GM19025 (cell line): ENCODE data around the gene STXBP2.

Experiments used
- ATAC-seq: cut with Tn5 transposase; IDR thresholded peaks from one replicate; pipeline ENCODE4 v1.9.1; 2021; ENCODE audit warnings: mild to moderate bottlenecking, low read depth, moderate library complexity; ENCODE audit not compliant: unreplicated experiment

The STXBP2 gene

DNA sequence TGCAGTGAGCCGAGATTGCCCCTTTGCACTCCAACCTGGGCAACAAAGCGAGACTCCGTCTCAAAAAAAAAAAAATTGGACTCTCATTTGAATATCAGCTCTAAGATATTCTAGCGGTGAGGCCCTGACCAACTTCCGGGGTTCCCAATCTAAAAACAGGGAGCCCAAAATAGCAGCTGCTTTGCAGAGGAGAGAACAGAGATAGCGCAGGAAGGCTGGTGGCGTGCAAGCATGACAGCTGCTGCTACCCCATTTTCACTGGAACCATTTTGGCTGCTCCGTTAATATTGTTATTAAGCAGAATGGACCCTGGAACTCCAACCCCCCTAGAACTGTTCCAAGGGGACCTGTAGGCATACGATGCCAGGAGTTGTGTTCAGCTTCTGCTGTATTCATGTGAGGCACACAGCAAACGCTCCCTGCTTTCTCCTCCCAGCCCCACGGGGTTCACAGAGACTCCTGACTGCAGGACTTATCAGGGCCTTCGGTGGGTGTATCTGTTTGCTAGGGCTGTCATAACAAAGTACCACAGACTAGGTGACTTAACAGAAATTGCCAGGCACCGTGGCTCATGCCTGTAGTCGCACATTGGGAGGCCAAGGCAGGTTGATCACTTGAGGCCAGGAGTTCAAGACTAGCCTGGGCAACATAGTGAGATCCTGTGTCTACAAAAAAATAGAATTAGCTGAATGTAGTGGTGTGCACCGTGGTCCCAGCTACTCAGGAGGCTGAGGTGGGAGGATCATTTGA lies 11.5 kb downstream of the STXBP2 start:
- no peak for ATAC-seq

DNA sequence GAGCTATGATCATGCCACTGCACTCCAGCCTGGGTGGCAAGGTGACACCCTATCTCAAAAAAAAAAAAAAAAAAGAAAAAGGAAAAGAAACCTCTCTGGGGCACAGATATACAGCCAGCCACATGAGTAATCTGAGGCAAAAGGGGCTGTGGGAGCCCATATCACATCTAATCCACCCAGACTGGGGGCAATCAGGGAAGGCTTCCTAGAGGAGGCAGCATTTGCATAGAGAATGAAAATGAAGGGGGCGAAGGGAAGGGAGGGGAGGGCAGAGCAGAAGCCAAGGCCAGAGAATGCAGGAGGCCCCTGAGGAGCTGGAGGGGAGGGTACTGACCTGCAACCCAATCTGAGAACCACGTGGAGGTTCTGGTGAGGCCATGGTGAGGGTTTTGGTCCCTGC lies 13.2 kb downstream of the STXBP2 start:
- no peak for ATAC-seq

DNA sequence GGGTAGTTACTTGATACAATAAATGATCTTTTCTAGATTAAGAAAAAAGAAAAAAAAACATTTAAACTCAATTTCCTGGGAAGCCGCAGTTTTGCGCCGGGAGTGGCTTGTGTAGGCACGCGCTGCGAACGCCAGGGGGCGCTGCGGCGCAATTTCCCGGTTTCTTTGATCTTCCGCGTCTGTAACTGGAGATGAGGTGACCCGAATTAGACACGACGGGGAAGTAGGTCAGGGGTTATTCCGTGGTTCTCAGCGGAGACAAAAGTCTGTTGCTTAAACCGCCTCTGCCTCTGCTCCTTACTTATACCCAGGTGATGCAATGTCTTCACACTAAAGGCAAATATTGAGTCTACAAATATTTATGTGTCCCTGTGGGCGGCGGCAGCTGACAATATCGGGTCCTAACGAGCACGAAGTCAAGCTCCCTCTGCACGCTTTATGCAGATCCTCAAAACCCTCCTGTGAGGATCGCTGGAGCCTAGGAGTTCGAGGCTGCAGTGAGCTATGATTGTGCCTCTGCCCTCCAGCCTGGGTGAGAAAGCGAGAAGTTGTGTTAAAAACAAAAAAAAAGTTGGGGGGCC lies 15.2 kb downstream of the STXBP2 start:
- no peak for ATAC-seq

DNA sequence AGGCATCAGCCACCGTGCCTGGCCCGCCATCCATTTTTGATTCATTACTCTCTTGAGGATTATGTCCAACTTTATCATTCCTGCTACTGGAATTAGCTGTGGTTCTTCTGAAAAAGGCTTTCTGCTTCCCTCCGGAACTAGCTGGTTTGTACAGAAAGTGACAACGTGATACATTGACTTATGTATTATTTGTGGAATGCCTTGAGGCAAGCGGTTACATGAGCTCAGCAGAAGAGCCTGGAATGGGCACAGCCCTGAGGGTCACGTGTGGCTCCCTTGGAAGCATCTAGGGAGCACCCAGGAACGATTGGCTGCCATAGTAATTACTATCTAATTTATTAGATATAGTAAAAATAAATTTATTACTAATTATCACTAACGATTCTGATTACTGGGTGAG lies 17.5 kb downstream of the STXBP2 start:
- ATAC-seq: no peak

DNA sequence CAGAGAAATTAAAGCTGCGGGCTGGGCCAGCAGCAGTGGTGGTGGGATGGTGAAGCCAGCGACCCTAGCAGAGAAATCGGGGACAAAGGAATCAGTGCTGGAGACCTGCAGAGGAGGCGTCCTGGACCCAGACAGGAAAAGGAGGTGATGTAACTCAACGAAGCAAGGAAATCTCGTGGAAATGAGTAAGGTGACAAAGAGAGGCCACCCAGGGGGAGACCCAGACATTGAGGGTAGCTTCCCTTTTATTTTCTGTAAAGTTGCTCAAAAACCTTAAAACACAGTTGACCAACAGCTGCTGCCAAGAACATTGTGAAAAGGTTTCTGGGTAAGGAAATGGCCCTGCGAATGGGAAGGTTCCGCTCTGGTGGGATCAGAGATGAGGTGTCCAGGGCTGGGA lies 18.7 kb downstream of the STXBP2 start:
- ATAC-seq: no peak

DNA sequence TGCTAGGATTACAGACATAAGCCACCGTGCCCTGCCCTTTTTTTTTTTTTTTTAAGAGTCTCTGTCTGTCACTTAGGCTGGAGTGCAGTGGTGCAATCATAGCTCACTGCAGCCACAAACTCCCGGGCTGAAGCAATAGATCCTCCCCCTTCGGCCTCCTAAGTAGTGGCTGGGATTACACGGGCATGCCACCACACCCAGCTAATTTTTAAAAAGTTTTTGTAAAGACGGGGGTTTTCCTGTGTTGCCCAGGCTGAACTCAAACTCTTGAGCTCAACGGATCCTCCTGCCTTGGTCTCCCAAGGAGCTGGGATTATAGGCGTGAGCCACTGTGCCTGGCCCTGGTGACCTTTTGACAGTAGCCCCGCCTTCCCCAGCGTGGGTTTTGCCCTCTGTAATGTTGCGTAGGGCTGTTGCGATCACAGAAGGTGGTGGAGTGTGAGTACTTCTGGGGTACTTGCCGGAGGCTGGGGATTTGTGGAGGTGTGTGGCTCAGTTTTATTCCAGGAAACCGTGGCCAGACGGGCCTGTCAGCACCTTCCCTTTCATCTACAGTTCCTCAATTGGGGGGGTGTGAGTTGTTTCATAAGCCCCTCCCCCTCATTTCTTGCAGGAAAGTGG lies 20.3 kb downstream of the STXBP2 start:
- ATAC-seq: no peak

DNA sequence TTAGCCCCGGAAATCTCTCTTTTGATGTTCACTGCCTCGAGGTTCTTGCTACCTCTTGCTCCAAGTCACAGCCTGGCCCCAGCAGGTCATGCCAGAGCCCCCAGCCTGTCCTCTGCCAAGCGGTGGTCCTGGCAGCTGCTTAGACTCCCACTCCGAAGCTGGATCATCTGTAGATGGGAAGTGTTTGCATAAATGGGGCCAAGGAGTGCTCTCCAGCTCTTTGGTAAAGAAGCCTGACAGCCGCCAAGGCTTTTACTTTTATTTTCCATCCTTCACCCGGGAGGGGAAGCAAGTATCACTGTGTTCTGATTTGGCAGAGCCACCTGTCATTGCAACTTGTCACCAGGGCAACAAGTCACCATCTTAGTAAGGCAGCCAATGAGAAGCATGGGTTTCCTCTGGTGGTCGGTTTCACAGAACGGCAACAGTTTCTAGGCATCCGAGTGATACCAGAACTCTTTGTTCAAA lies 21.3 kb downstream of the STXBP2 start:
- peak; percentile 64 for ATAC-seq

DNA sequence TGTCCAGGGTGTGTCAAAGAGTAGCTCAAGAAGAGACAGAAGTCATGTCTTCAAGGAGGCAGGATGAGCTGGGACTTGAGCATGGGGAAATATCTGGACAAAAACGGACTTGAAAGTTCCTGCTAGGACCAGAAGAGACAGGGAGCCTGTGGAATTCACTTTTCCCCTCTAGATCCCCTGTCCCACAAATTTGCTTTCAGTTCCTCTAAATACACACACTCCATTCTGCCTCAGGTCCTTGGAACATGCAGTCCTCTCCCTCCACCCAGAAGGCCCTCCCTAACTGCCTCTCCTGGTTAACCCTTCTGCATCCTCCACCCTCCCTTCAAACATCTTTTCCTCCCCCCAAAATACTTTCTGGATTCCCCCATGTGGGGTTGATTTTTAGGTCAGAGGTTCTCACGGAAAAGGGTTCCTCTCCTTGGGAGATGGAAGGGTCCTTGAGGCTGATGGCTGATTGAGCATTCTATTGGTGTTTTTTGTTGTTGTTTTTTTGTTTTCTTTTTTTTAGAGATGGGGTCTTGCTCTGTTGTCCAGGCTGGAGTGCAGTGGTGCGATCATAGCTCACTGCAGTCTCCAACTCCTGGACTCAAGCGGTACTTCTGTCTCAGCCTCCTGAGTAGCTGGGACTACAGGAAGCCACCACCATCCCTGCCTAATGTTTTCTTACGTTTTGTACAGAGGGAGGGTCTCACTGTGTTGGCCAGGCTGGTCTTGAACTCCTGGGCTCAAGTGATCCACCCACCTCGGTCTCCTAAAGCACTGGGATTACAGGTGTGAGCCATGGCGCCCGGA lies 25.0 kb downstream of the STXBP2 start:
- ATAC-seq: no peak

DNA sequence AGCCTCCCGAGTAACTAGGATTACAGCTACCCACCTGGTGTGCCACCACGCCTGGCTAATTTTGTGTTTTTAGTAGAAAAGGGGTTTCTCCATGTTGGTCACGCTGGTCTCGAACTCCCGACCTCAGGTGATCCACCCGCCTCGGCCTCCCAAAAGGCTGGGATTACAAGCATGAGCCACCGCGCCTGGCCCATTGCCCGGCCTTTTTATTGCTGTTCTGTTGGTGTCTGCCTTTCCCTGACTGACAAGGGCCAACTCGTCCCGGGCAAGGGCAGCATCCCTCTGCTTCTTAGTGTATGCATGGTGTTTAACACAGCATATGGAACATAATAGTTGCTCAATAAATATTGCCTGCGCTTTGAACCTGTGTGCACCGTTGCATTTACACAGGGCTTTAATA lies 25.7 kb downstream of the STXBP2 start:
- ATAC-seq: no peak

DNA sequence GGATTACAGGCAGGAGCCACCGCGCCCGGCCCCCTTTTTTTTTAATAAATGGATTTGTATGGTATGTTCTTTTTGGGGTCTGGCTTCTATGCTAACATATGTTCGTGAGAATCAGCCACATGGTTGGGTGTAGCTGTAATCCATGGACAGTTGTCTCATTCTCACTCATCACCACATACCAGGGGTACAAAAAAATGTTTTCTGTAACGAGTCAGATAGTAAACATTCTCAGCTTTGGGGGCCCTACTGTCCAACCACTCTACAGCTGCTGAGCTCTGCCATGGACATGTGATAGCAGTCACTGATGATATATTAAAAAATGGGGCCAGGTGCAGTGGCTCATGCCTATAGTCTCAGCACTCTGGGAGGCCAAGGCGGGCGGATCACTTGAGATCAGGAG lies 26.8 kb downstream of the STXBP2 start:
- ATAC-seq: no peak

DNA sequence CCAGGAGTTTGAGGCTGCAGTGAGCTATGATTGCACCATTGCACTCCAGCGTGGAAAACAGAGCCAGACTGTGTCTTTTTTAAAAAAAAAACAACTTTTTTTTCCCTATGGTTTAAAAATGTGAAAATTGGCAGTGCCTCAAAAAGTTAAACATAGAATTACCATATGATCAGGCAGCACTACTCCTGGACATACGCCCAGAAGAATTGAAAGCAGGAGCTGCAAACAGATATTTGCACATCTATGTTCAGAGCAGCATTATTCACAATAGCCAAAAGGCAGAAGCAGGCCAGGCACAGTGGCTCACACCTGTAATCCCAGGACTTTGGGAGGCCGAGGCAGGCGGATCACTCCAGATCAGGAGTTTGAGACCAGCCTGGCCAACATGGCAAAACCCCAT lies 28.2 kb downstream of the STXBP2 start:
- no peak for ATAC-seq

DNA sequence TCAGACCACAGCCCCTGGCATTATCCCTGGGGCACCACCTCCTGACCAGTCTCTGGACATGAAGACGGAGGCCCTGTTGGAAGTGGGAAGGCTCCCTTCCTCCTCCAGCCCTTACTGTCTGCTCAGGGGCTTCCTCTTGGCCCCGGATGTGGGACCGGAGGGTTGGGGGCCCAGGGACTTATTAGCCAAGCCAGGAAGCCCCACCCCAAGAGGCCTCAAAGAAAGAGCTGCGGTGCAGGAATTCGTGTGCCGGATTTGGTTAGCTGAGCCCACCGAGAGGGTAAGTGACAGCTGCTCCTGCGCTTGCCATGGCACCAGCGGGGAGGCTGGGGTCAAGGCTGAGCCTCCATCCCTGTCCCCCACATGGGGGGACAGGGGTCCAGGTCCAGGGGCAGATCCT lies 31.9 kb downstream of the STXBP2 start, which contains the start of gene RETN:
Gene RETN, plus strand, starts transcription at position 208 of the 400 bp plus-strand sequence. CDS start 278 bp downstream, outside the sequence.
- ATAC-seq: no peak

DNA sequence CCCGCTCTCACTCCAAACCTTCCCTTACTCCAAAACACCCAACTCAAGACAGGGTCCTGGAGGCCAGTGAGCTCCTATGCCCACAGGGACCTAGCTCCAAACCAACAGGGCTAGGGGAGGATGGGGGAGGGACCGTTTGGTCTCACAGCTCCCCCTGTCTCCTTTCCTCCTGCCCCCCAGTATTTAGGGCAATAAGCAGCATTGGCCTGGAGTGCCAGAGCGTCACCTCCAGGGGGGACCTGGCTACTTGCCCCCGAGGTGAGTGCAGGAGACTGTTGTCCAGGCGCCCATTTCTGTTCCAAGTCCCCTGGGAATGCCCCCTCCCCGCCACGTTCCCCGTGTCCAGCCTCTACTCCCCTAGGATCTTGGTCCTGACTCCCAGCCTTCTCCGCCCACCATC lies 32.7 kb downstream of the STXBP2 start:
- no peak for ATAC-seq

DNA sequence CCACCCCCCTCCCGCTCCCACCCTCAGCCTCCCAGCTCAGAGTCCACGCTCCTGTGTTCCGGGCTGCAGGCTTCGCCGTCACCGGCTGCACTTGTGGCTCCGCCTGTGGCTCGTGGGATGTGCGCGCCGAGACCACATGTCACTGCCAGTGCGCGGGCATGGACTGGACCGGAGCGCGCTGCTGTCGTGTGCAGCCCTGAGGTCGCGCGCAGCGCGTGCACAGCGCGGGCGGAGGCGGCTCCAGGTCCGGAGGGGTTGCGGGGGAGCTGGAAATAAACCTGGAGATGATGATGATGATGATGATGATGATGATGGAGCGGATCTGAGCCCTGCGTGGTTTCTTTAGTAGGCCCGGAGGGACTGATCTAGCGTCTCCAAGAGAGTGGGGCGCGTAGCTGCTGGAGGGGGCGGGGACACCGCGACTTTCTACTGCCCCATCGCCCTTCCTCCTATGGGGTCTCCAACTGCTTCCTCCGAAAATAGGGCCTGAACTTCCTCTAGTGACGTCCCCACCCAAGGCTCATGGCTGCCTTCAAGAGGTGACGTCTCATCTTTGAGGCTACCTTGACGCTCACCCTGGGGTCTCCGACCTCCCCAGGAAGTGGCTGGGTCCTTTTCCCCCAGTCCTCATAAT lies 33.4 kb downstream of the STXBP2 start:
- ATAC-seq: no peak

DNA sequence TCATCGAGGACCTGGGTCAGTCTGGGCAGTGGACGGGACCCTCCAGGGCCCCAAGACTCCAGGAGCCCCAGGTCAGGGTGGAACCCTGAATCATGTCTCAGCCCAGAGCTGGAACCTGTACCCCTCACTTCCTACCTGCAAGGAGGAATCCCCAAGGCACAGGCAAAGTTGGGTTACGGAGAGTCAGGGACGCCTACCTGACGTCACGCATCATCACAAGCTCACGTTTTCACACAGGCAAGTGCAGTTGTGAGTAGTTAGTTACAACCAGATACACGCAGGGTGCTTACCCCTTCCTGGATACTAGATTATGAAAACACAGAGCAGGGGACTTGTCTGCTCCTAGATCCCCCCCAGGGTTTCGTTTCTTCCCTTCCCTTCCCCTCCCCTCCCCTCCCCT lies 33.9 kb downstream of the STXBP2 start:
- ATAC-seq: no peak

DNA sequence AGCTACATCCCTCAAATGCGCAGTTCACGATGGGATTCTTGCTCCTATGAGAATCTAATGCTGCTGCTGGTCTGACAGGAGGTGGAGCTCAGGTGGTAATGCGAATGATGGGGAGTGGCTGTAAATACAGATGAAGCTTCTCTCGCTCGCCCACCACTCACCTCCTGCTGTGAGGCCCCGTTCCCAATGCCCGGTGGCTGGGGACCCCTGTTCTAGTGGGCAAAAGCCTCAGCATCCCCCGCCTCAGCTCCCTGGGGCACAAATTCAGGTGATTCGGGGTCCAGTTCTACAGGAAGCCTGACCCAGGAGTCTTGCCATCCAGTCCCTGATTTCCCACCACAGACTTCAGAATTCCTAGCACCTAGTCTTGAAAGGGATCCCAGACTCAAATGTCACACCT lies 35.6 kb downstream of the STXBP2 start:
- no peak for ATAC-seq

DNA sequence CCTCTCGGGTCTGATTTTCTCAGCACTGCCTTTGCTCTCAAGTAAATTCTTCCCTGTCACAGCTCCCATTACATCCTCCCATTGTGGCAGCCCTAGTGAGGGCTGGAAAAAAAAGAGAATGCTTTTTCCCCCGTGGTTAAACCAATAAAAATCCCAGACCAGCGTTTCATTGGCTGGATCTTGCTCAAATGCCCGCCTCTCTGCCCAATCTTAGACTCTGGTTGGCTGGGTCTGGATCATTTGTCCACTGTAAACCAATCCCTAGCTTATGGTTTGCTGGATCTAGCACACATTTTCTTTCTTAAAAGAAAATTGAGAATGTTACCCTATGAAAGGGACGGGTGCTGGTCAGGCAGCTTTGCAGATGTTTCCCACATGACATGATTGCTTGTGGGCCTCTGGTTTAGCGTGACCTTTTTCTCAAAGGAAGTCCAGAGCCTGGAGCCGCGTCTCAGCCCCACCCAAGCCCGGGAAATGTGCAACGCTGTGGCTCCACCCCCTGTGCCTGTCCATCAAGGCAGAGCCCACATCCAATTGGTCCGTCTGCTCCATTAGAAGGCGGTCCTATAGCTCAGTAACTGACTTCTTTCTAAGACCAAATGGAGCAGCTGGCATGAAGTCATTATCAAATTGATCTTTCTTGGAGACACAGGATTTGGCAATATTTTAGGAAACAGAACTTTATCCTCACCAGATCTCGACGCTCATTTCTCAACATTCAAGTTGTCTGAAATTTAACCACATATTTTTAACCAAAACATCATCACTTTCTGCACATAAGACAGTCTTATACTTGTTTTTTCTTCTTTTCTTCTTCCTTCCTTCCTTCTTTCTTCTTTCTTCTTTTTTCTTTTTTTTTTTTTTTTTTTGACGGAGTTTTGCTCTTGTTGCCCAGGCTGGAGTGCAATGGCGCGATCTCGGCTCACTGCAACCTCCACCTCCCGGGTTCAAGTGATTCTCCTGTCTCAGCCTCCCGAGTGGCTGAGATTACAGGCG lies 37.4 kb downstream of the STXBP2 start:
- ATAC-seq: no peak

DNA sequence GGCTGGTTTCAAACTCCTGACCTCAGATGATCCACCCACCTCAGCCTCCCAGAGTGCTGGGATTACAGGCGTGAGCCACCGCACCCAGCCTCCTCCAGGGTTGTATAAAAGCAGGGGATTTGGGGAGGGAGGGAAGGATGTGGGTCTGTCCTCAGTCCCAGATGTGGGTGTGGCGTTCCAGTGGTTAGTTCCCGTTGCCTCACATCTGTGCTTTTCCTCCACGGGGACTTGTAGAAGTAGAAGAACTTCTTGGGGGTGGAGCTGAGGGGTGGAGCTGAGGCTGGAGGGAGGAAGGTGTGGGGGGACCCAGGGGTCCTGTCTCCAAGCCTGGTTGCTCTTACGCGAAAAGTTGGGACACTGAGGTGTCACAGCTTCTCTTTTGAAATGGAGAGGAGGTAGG lies 39.5 kb downstream of the STXBP2 start:
- ATAC-seq: no peak

DNA sequence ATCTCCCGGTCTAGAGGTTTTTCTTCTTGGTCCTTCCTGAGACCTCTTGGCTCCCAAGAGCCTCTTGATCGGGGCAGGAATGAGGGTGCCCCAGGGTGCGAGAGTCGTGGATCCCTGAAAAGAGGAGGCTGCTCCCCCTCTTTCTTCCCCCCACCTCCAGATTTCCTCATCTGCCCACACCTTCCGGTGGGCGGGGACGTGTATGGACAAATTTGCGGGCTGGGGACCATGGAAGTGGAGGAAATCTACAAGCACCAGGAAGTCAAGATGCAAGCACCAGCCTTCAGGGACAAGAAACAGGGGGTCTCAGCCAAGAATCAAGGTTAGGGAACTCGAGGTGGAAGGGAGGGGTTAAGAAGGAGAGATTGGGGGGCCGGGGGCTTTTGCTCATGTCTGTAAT lies 39.9 kb downstream of the STXBP2 start, which contains the start of gene MCEMP1:
Gene MCEMP1, plus strand, starts transcription at position 237 of the 400 bp plus-strand sequence. Its CDS starts 31 bp downstream, at position 268.
- no peak for ATAC-seq
